ENCODE measurements around the gene PRAC1. TPM values are rescaled to one million over a fixed set of nuclear protein-coding genes. Genes with fewer than 3 reads are reported as not detected.
A peak's percentile ranks its signal among the peaks of the same experiment; 100 is the strongest.

Gene PRAC1
- total RNA-seq, 1 experiment from 2014 or later: not detected

DNA sequence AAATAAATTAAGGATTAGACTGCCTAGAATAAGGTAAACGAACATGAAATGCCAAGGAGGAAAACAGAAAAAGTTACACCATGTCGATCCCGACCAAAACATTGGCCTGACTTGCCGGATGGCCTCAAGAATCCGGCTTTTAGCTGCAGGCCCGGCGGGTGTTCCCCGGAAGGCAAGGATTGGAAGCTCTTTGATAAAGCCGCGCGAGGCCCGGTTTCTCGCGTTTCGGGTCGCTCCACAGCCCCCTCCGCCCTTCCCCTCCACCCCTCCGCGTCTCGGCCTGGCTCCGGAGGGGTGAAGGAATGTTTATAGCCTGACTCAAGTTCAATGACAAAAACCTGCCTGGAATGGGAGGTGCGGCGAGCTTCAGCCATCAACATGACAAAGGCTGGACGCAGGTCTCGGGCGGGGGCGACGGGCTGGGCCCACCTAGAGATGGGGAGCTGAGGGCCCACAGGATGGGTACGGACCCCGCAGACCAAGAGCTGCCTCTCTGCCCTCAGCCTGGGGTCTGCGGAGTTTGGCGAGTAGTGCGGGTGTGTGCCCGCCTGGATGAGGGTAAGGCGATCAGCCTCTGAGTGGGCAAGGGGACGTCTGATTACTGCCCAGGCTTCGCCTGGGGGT, 2.6 kb downstream of the PRAC1 start:
- BruUV-seq (replicated peaks): no TSS peak
- POLR2A ChIA-PET: no interaction called here
- H3K36me3 ChIP-seq (ENCODE audit: control insufficient read depth, insufficient read depth, low read length): no peaks in the 10 kb centered on the region
- H3K27me3 ChIP-seq (replicated peaks; ENCODE audit: control insufficient read depth, insufficient read depth, low read length): no peaks in the 10 kb centered on the region; the same call in none of the 2 replicates
- Mint-ChIP-seq H3K27me3 (ENCODE audit: insufficient read depth, unreplicated experiment) (no peaks in the 10 kb centered on the region), H3K4me3 (ENCODE audit: unreplicated experiment) (no peak overlapping the region), H3K4me1 (ENCODE audit: low read depth, unreplicated experiment) (no peaks in the 10 kb centered on the region), H3K27ac (ENCODE audit: unreplicated experiment) (no peak overlapping the region), H3K36me3 (ENCODE audit: insufficient read depth, unreplicated experiment) (no peaks in the 10 kb centered on the region), H3K9me3 (ENCODE audit: unreplicated experiment) (no peaks in the 10 kb centered on the region)
- CTCF ChIA-PET: interaction anchor here (0.6 to 1.6 kb wide), 7 partner anchors 41 to 159 kb away, joined by 3 to 6 read pairs (median 4); no protein-coding TSS in a partner anchor
- H3K4me1 ChIP-seq: peaks cover 6% of the 10 kb centered on the region
- H3K4me3 ChIP-seq (ENCODE audit: low read depth, low read length): no peak overlapping the region
- DNase-seq: peak in 1 of 2 experiments; percentile 41
- intact Hi-C loops (cut with micrococcal nuclease; ENCODE audit: unreplicated experiment): no loop called here
- H3K9me3 ChIP-seq: no peaks in the 10 kb centered on the region
- TF ChIP-seq, protein P1, sequence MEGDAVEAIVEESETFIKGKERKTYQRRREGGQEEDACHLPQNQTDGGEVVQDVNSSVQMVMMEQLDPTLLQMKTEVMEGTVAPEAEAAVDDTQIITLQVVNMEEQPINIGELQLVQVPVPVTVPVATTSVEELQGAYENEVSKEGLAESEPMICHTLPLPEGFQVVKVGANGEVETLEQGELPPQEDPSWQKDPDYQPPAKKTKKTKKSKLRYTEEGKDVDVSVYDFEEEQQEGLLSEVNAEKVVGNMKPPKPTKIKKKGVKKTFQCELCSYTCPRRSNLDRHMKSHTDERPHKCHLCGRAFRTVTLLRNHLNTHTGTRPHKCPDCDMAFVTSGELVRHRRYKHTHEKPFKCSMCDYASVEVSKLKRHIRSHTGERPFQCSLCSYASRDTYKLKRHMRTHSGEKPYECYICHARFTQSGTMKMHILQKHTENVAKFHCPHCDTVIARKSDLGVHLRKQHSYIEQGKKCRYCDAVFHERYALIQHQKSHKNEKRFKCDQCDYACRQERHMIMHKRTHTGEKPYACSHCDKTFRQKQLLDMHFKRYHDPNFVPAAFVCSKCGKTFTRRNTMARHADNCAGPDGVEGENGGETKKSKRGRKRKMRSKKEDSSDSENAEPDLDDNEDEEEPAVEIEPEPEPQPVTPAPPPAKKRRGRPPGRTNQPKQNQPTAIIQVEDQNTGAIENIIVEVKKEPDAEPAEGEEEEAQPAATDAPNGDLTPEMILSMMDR (IDR thresholded peaks at IDR 0.05; ENCODE audit: insufficient read depth in 1 of 2, low read depth in 1 of 2, low read length in 1 of 2, severe bottlenecking in 1 of 2, unreplicated experiment in 1 of 2): no peak

DNA sequence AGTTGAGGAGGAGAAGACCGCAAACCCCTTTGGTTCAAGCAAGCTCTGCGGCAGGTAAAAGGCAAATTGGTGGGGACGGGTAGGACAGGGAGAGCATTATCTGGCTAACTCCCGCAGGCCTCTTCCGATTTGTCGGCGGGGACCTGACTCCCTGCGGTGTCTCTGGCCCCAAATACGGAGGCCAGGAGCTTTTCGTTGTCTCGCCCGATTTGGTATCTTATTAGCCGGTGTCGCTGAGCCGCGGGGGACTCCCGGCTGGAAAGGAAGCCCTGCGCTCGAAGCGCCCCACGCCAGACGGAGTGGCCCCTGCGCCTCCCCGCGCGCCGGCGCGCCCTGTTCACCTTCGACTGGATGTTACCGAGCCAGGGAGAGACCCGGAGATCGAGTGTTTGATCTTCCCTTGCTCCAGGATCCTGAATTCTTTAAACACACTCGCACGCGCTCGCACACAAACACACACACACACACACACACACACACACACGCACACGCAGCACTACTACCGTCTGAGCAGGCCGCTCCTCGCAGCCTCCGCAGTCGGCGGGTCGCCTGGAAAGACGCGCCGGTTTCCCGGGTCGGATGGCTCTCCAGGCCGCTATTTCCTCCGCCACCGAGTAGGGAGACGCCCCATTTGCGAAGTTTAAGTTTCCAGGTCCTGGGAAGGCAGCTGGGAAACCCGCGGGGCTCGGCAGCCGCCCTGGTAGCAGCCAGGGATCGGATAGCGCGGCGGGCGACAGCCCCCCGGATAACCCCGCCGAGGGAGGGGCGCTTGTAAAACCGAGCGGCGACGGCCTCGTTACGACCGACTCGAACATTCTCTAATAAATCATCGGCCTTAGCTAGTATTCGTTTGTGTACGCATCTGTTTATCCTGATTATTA, 3.3 kb downstream of the PRAC1 start:
- peak overlapping the region; percentile 65 for H3K4me3 Mint-ChIP-seq (ENCODE audit: unreplicated experiment)
- TF ChIP-seq, protein P1 (IDR thresholded peaks at IDR 0.05; ENCODE audit: insufficient read depth in 1 of 2, low read depth in 1 of 2, low read length in 1 of 2, severe bottlenecking in 1 of 2, unreplicated experiment in 1 of 2): no peak
- DNase-seq: peak in 1 of 2 experiments; percentile 42
- no peak overlapping the region for H3K27ac Mint-ChIP-seq (ENCODE audit: unreplicated experiment)
- BruUV-seq (replicated peaks): no TSS peak
- peaks cover 6% of the 10 kb centered on the region for H3K4me1 ChIP-seq
- H3K4me3 ChIP-seq (ENCODE audit: low read depth, low read length): peak overlapping the region; percentile 17
- H3K9me3 ChIP-seq: no peaks in the 10 kb centered on the region
- H3K27me3 Mint-ChIP-seq (ENCODE audit: insufficient read depth, unreplicated experiment): no peaks in the 10 kb centered on the region
- ChIA-PET POLR2A (no interaction called here), CTCF (interaction anchor here (0.6 to 2.1 kb wide), 6 partner anchors 40 to 160 kb away, joined by 3 to 6 read pairs (median 4); no protein-coding TSS in a partner anchor)
- intact Hi-C loops (cut with micrococcal nuclease; ENCODE audit: unreplicated experiment): no loop called here
- no peaks in the 10 kb centered on the region; the same call in none of the 2 replicates for H3K27me3 ChIP-seq (replicated peaks; ENCODE audit: control insufficient read depth, insufficient read depth, low read length)
- no peaks in the 10 kb centered on the region for H3K4me1 Mint-ChIP-seq (ENCODE audit: low read depth, unreplicated experiment)
- no peaks in the 10 kb centered on the region for H3K36me3 ChIP-seq (ENCODE audit: control insufficient read depth, insufficient read depth, low read length)
- H3K9me3 Mint-ChIP-seq (ENCODE audit: unreplicated experiment): no peaks in the 10 kb centered on the region
- H3K36me3 Mint-ChIP-seq (ENCODE audit: insufficient read depth, unreplicated experiment): no peaks in the 10 kb centered on the region

DNA sequence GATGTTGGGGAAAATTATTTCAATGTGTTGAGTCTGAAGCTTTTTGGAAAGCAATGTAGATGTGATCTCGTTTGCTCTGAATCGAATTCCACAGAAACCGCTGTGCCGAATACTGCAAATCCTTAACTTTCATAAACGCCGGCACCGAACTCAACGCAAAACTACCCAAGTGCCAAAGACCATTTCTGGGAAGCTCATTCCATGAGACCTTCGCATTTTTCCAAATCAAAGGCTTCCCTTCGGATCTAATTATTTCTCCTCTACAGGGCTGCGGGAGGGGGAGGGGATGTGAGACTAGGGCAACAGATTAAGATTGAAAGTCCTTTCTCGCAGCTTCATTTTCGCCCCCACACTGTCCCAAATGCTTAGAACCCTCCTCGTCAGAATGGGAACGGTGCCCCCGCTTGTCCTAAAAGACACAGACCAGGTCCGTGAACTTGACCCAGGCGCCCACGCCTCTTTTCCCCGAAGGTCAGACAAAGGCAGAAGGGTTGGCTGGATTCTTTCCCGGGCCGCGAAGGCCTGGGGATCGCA, 4.0 kb downstream of the PRAC1 start:
- Histone ChIP-seq H3K4me3 (ENCODE audit: low read depth, low read length) (no peak overlapping the region), H3K36me3 (ENCODE audit: control insufficient read depth, insufficient read depth, low read length) (no peaks in the 10 kb centered on the region), H3K4me1 (peaks cover 6% of the 10 kb centered on the region), H3K9me3 (no peaks in the 10 kb centered on the region), H3K27me3 (replicated peaks; ENCODE audit: control insufficient read depth, insufficient read depth, low read length) (no peaks in the 10 kb centered on the region; the same call in none of the 2 replicates)
- H3K4me3 Mint-ChIP-seq (ENCODE audit: unreplicated experiment): peak overlapping the region; percentile 65
- DNase-seq: peak in 1 of 2 experiments; percentile 41
- ChIA-PET CTCF (interaction anchor here (0.6 to 2.1 kb wide), 3 partner anchors 10 to 161 kb away, joined by 3 to 6 read pairs (median 4); partner anchors contain the start of gene HOXB13), POLR2A (interaction anchor here (0.6 kb wide), 1 partner anchor 11 kb away, joined by 3 read pairs; no protein-coding TSS in a partner anchor)
- intact Hi-C loops (cut with micrococcal nuclease; ENCODE audit: unreplicated experiment): no loop called here
- TF ChIP-seq, protein P1 (IDR thresholded peaks at IDR 0.05; ENCODE audit: insufficient read depth in 1 of 2, low read depth in 1 of 2, low read length in 1 of 2, severe bottlenecking in 1 of 2, unreplicated experiment in 1 of 2): no peak
- no peak overlapping the region for H3K27ac Mint-ChIP-seq (ENCODE audit: unreplicated experiment)
- H3K9me3 Mint-ChIP-seq (ENCODE audit: unreplicated experiment): no peaks in the 10 kb centered on the region
- H3K27me3 Mint-ChIP-seq (ENCODE audit: insufficient read depth, unreplicated experiment): no peaks in the 10 kb centered on the region
- H3K36me3 Mint-ChIP-seq (ENCODE audit: insufficient read depth, unreplicated experiment): no peaks in the 10 kb centered on the region
- no peaks in the 10 kb centered on the region for H3K4me1 Mint-ChIP-seq (ENCODE audit: low read depth, unreplicated experiment)
- BruUV-seq (replicated peaks): no TSS peak

Measured in Caco-2 (cell line).